GM20431 (cell line): Measurements from ENCODE around the gene ARHGAP19.

ENCODE experiments used
- in situ Hi-C: fragments of 300-500 bp; cut with MseI, MboI; formaldehyde crosslinking; loops from one replicate; pipeline ENCODE4 v1.15.0; 2020; ENCODE audit warnings: low sequenced_read_pairs; ENCODE audit not compliant: unreplicated experiment

ARHGAP19 gene

GRCh38 chr10:97321804-97322190 is 29.4 kb upstream of the ARHGAP19 start:
- in situ Hi-C loops: no loop called here

GRCh38 chr10:97321032-97321803 is 28.8 kb upstream of the ARHGAP19 start:
- in situ Hi-C loops: no loop called here

- in situ Hi-C loops: no loop called here
These were observed 28.1 kb upstream of the ARHGAP19 start for GRCh38 chr10:97320480-97321031.

GRCh38 chr10:97319671-97320479 is 27.4 kb upstream of the ARHGAP19 start:
- in situ Hi-C loops: no loop called here

- in situ Hi-C loops: no loop called here
These were observed 26.6 kb upstream of the ARHGAP19 start, which contains the start of gene FRAT1 for GRCh38 chr10:97318772-97319651. FRAT1 (plus strand) TSS chr10:97319271; CDS start chr10:97319454, 183 bp downstream.

- in situ Hi-C loops: no loop called here
These were observed 22.2 kb upstream of the ARHGAP19 start for GRCh38 chr10:97314671-97315070.

GRCh38 chr10:97312897-97313296 is 20.5 kb upstream of the ARHGAP19 start:
- in situ Hi-C loops: no loop called here

- in situ Hi-C loops: no loop called here
These were observed 18.7 kb upstream of the ARHGAP19 start for GRCh38 chr10:97311111-97311626.

GRCh38 chr10:97307866-97308780 is 15.7 kb upstream of the ARHGAP19 start:
- in situ Hi-C loops: no loop called here

- in situ Hi-C loops: no loop called here
These were observed 15.0 kb upstream of the ARHGAP19 start for GRCh38 chr10:97307441-97307840.

- in situ Hi-C loops: no loop called here
These were observed 9.8 kb upstream of the ARHGAP19 start for GRCh38 chr10:97302088-97302791.

GRCh38 chr10:97300980-97301379 is 8.5 kb upstream of the ARHGAP19 start:
- in situ Hi-C loops: no loop called here

- in situ Hi-C loops: no loop called here
These were observed 5.8 kb upstream of the ARHGAP19 start for GRCh38 chr10:97298223-97298571.

GRCh38 chr10:97297556-97298222 is 5.3 kb upstream of the ARHGAP19 start:
- in situ Hi-C loops: no loop called here

- in situ Hi-C loops: no loop called here
These were observed 393 bp upstream of the ARHGAP19 start for GRCh38 chr10:97292862-97293198.

- in situ Hi-C loops: no loop called here
These were observed 910 bp downstream of the ARHGAP19 start for GRCh38 chr10:97291357-97292096.
